Measurements from ENCODE around the gene PTPN5.
A peak's percentile ranks its signal among the peaks of the same experiment; 100 is the strongest.

The PTPN5 gene

GRCh38 chr11:18785411-18785810 is 6.2 kb downstream of the PTPN5 start:
- in situ Hi-C loops (cut with HindIII; ENCODE audit: low sequenced_read_pairs), result no loop called here
- no peak for TF ChIP-seq CTCF (IDR thresholded peaks at IDR 0.05; ENCODE audit: low read depth, low read length)
- H3K4me3 ChIP-seq (ENCODE audit: low read depth, low read length), result no peak overlapping the region
- no peak for DNase-seq (ENCODE audit: low read depth, low spot score)

- no peak for DNase-seq (ENCODE audit: low read depth, low spot score)
- no peak for TF ChIP-seq CTCF (IDR thresholded peaks at IDR 0.05; ENCODE audit: low read depth, low read length)
- in situ Hi-C loops (cut with HindIII; ENCODE audit: low sequenced_read_pairs), result no loop called here
- no peak overlapping the region for H3K4me3 ChIP-seq (ENCODE audit: low read depth, low read length)
These were observed 10.7 kb downstream of the PTPN5 start for GRCh38 chr11:18780896-18781295.

GRCh38 chr11:18780329-18780728 is 11.3 kb downstream of the PTPN5 start:
- no peak for DNase-seq (ENCODE audit: low read depth, low spot score)
- in situ Hi-C loops (cut with HindIII; ENCODE audit: low sequenced_read_pairs), result no loop called here
- no peak overlapping the region for H3K4me3 ChIP-seq (ENCODE audit: low read depth, low read length)
- no peak for TF ChIP-seq CTCF (IDR thresholded peaks at IDR 0.05; ENCODE audit: low read depth, low read length)

- DNase-seq (ENCODE audit: low read depth, low spot score), result no peak
- TF ChIP-seq CTCF (IDR thresholded peaks at IDR 0.05; ENCODE audit: low read depth, low read length), result no peak
- in situ Hi-C loops (cut with HindIII; ENCODE audit: low sequenced_read_pairs), result no loop called here
- no peak overlapping the region for H3K4me3 ChIP-seq (ENCODE audit: low read depth, low read length)
These were observed 13.1 kb downstream of the PTPN5 start for GRCh38 chr11:18778468-18778867.

- no peak for DNase-seq (ENCODE audit: low read depth, low spot score)
- no peak for TF ChIP-seq CTCF (IDR thresholded peaks at IDR 0.05; ENCODE audit: low read depth, low read length)
- in situ Hi-C loops (cut with HindIII; ENCODE audit: low sequenced_read_pairs), result no loop called here
- no peak overlapping the region for H3K4me3 ChIP-seq (ENCODE audit: low read depth, low read length)
These were observed 15.3 kb downstream of the PTPN5 start for GRCh38 chr11:18776324-18776723.

- DNase-seq (ENCODE audit: low read depth, low spot score), result peak; percentile 10
- TF ChIP-seq CTCF (IDR thresholded peaks at IDR 0.05; ENCODE audit: low read depth, low read length), result peak; percentile 84
- in situ Hi-C loops (cut with HindIII; ENCODE audit: low sequenced_read_pairs), result no loop called here
- no peak overlapping the region for H3K4me3 ChIP-seq (ENCODE audit: low read depth, low read length)
These were observed 15.9 kb downstream of the PTPN5 start for GRCh38 chr11:18775492-18776292.

Data from astrocyte of the spinal cord (primary cell).